HEK293 (cell line): ENCODE measurements around the gene PARD3B.

Source experiments
- CTCF ChIP-seq: fragments of 450-650 bp; formaldehyde crosslinking; IDR thresholded peaks from 2 replicates; pipeline ENCODE4 v1.5.1; 2016; ENCODE audit warnings: missing biosample characterization, missing genetic modification characterization
- PRDM10 ChIP-seq: fragments of 450-650 bp; formaldehyde crosslinking; IDR thresholded peaks from 2 replicates; pipeline ENCODE4 v1.5.1; 2016; ENCODE audit warnings: missing biosample characterization, missing genetic modification characterization
- REPIN1 ChIP-seq: fragments of 450-650 bp; formaldehyde crosslinking; IDR thresholded peaks from 2 replicates; pipeline ENCODE4 v1.5.1; 2017; ENCODE audit warnings: missing biosample characterization, missing genetic modification characterization, low read depth
- SP2 ChIP-seq: fragments of 450-650 bp; formaldehyde crosslinking; IDR thresholded peaks from 2 replicates; pipeline ENCODE4 v1.5.1; 2016; ENCODE audit warnings: missing biosample characterization, missing genetic modification characterization
- YY1 ChIP-seq: fragments of 450-650 bp; formaldehyde crosslinking; IDR thresholded peaks from 2 replicates; pipeline ENCODE4 v1.5.1; 2018; ENCODE audit warnings: missing biosample characterization, missing genetic modification characterization
- ZBTB8A ChIP-seq: fragments of 450-650 bp; formaldehyde crosslinking; IDR thresholded peaks from 2 replicates; pipeline ENCODE4 v1.5.1; 2016; ENCODE audit warnings: missing biosample characterization, missing genetic modification characterization
- ZNF16 ChIP-seq: fragments of 450-650 bp; formaldehyde crosslinking; IDR thresholded peaks from 2 replicates; pipeline ENCODE4 v1.5.1; 2016; ENCODE audit warnings: low read depth, missing biosample characterization, missing genetic modification characterization
- ZNF391 ChIP-seq: fragments of 450-650 bp; formaldehyde crosslinking; IDR thresholded peaks from 2 replicates; pipeline ENCODE4 v1.5.1; 2016; ENCODE audit warnings: low read depth, missing biosample characterization, missing genetic modification characterization, borderline replicate concordance
- ZNF530 ChIP-seq: fragments of 450-650 bp; formaldehyde crosslinking; IDR thresholded peaks from 2 replicates; pipeline ENCODE4 v1.5.1; 2016; ENCODE audit warnings: low read depth, missing biosample characterization, missing genetic modification characterization
- ZNF544 ChIP-seq: fragments of 450-650 bp; formaldehyde crosslinking; IDR thresholded peaks from 2 replicates; pipeline ENCODE4 v1.5.0; 2017; ENCODE audit warnings: missing biosample characterization, missing genetic modification characterization
- ZNF768 ChIP-seq: fragments of 450-650 bp; formaldehyde crosslinking; IDR thresholded peaks from 2 replicates; pipeline ENCODE4 v1.5.1; 2018; ENCODE audit warnings: missing biosample characterization, mild to moderate bottlenecking, missing genetic modification characterization

- TF ChIP-seq ZNF530 (tag by site-specific recombination), result no peak
- TF ChIP-seq CTCF (tag by site-specific recombination), result no peak
- TF ChIP-seq YY1 (tag by site-specific recombination), result no peak
- no peak for TF ChIP-seq SP2 (tag by site-specific recombination)
- TF ChIP-seq ZNF768 (tag by site-specific recombination), result no peak
- no peak for TF ChIP-seq ZNF16 (tag by site-specific recombination)
- no peak for TF ChIP-seq PRDM10 (tag by site-specific recombination)
- no peak for TF ChIP-seq ZBTB8A (tag by site-specific recombination)
- TF ChIP-seq ZNF544 (tag by site-specific recombination), result no peak
- no peak for TF ChIP-seq ZNF391 (tag by site-specific recombination)
- no peak for TF ChIP-seq REPIN1 (tag by site-specific recombination)
These were observed 263.2 kb downstream of the PARD3B start for GRCh38 chr2:204808494-204808893.
